AG10803 (cell line): ENCODE measurements around the gene SH2D3A.

ENCODE experiments used
- DNase-seq: peaks from one replicate; pipeline ENCODE4 v3.0.0; 2010; ENCODE audit warnings: low read depth
- H3K4me3 ChIP-seq: 2 replicates; pipeline ENCODE4 v1.5.1; 2011; ENCODE audit warnings: mild to moderate bottlenecking, low read length, control low read depth
- TF ChIP-seq, protein P1 (sequence below): conservative IDR thresholded peaks from 2 replicates; pipeline ENCODE4 v1.5.1; 2011; ENCODE audit warnings: mild to moderate bottlenecking, low read length, control low read depth, inconsistent platforms

Gene SH2D3A

DNA sequence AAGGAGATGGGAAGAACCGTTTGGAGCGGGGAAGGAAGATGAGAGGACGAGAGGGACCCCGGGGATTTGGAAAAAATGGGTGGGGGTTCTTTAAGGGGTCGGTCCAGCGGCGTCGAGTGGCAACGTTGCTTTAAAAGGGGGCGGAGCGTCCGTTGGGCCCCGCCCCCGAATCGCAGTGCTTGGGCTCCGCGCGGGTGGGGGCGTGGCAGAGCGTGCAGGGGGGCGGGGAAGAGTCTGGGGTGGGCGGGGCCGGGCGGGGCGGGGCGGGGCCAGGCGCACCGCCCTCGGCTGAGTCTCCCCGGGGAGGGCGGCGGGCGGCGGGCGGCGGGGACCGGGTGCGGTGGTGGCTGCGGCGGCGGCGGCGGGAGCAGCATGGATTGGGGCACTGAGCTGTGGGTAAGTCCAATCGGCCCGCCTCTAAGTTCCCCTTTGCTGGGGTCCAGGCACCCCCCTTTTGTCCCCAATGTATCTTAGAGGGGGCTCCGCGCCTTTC, 27.8 kb downstream of the SH2D3A start, which contains the start of gene TRIP10:
Gene TRIP10, plus strand, starts transcription at position 291 of the 493 bp plus-strand sequence. Its CDS starts 82 bp downstream, at position 373.
- TF ChIP-seq, protein P1, sequence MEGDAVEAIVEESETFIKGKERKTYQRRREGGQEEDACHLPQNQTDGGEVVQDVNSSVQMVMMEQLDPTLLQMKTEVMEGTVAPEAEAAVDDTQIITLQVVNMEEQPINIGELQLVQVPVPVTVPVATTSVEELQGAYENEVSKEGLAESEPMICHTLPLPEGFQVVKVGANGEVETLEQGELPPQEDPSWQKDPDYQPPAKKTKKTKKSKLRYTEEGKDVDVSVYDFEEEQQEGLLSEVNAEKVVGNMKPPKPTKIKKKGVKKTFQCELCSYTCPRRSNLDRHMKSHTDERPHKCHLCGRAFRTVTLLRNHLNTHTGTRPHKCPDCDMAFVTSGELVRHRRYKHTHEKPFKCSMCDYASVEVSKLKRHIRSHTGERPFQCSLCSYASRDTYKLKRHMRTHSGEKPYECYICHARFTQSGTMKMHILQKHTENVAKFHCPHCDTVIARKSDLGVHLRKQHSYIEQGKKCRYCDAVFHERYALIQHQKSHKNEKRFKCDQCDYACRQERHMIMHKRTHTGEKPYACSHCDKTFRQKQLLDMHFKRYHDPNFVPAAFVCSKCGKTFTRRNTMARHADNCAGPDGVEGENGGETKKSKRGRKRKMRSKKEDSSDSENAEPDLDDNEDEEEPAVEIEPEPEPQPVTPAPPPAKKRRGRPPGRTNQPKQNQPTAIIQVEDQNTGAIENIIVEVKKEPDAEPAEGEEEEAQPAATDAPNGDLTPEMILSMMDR: no peak
- H3K4me3 ChIP-seq: peak within 1 kb of the TSS; percentile 87
- DNase-seq: peak; percentile 66

DNA sequence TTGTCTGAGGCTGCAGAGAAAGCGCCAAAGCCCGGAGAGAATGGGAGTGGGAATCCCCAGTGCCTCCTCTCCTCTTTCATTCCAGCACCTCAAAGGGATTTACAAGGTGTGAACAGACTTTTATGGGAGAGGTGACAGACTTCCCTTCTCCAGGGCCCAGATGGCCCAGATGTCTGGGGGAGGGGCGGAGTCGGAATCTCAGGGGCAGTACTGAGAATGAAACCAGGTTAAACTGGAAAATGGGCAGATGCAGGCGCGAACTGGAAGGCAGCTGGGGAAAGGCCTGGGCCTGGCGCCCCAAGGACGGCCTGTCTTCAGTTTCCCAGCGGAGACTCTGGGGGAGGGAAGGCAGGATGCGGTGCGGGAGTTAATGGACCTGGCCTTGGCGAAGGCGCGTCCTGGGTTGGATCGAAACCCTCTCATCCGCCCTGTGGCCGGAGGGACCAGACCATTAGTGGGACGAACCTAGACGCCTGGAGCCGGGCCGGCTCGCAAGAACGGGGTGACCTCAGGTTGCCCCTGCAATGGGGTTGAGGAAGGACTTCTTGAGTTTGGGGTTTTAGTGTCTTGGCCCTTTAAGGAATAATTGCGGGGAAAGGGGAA, 28.3 kb downstream of the SH2D3A start:
- TF ChIP-seq, protein P1: no peak
- DNase-seq: no peak
- peak overlapping the region; percentile 52 for H3K4me3 ChIP-seq

GRCh38 chr19:6737873-6738786, 29.1 kb downstream of the SH2D3A start:
- peak overlapping the region; percentile 52; the same call in 1 of the 2 replicates for H3K4me3 ChIP-seq
- TF ChIP-seq, protein P1: peak; percentile 79
- DNase-seq: peak; percentile 83

GRCh38 chr19:6737284-6737872, 29.9 kb downstream of the SH2D3A start, which contains the start of gene GPR108:
Gene GPR108 (minus strand): TSS chr19:6737580. CDS start chr19:6737576, 4 bp downstream.
- DNase-seq: peak; percentile 100
- H3K4me3 ChIP-seq: peak within 1 kb of the TSS; percentile 64
- TF ChIP-seq, protein P1: no peak

DNA sequence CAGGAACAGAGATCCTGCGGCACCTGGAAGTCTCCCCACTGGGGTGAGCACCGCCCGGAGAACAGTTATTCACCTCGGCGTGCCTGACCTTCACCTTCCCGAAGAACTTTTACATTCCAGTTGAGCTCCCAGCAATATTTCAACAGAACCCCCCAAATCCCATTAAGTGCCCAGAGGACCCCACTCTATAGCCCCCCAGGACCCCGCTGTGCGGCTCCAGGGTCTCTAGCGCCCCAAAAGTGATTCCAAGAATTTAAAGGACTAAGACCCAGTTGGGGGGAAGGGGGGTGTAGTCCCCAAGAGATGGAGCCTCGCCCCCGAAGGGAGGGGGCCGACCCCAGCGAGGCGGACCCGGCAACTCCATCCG, 30.3 kb downstream of the SH2D3A start:
- peak overlapping the region; percentile 64 for H3K4me3 ChIP-seq
- TF ChIP-seq, protein P1: no peak
- no peak for DNase-seq

GRCh38 chr19:6736169-6736916, 30.9 kb downstream of the SH2D3A start:
- TF ChIP-seq, protein P1: peak; percentile 77
- H3K4me3 ChIP-seq: peak overlapping the region; percentile 64
- DNase-seq: peak; percentile 86
